IPS DF 6.9 (cell line): ENCODE results near the gene KIF26B.
"Not testable (repeated sequence)": the region's sequence is repeated elsewhere in the genome, so short reads cannot be mapped to it uniquely, and the experiment has no call there.

ENCODE experiments used
- DNase-seq: peaks from one replicate; pipeline ENCODE4 v3.0.0-alpha.2; 2013; ENCODE audit warnings: low read depth, low spot score
- H3K27ac ChIP-seq: one replicate; pipeline ENCODE4 v1.5.1; 2013; ENCODE audit warnings: low read length, control low read depth
- H3K27me3 ChIP-seq: 2 replicates; pipeline ENCODE4 v1.6.1; 2013; ENCODE audit warnings: mild to moderate bottlenecking, low read length; ENCODE audit not compliant: control insufficient read depth, insufficient read depth
- H3K36me3 ChIP-seq: 2 replicates; pipeline ENCODE4 v1.6.1; 2013; ENCODE audit warnings: low read length; ENCODE audit not compliant: control insufficient read depth, insufficient read depth
- H3K4me1 ChIP-seq: 2 replicates; pipeline ENCODE4 v1.6.1; 2013; ENCODE audit warnings: low read length; ENCODE audit not compliant: control insufficient read depth, insufficient read depth
- H3K4me3 ChIP-seq: 2 replicates; pipeline ENCODE4 v1.5.1; 2013; ENCODE audit warnings: mild to moderate bottlenecking, low read length
- H3K9me3 ChIP-seq: 2 replicates; pipeline ENCODE4 v1.6.1; 2013; ENCODE audit warnings: low read length, inconsistent platforms; ENCODE audit not compliant: control insufficient read depth, insufficient read depth
- WGBS: extraction: QIAGEN DNeasy Blood & Tissue Kit; methylation state at CpG from one replicate; pipeline ENCODE4 v1.1.7; 2013; ENCODE audit warnings: mixed read lengths, missing lambda C conversion rate; ENCODE audit not compliant: insufficient read length, insufficient coverage; 5-methylcytosine and 5-hydroxymethylcytosine counted together

Gene KIF26B

GRCh38 chr1:245397771-245398170 lies 243.0 kb downstream of the KIF26B start:
- no peaks in the 10 kb centered on the region; the same call in 1 of the 2 replicates for H3K4me1 ChIP-seq
- DNase-seq, result no peak
- no peaks in the 10 kb centered on the region for H3K36me3 ChIP-seq
- H3K4me3 ChIP-seq, result no peak overlapping the region
- H3K27ac ChIP-seq, result no peak overlapping the region
- no peaks in the 10 kb centered on the region for H3K9me3 ChIP-seq
- no peaks in the 10 kb centered on the region for H3K27me3 ChIP-seq
- no CpG with 5 or more reads among the region's 3 CpGs for WGBS

GRCh38 chr1:245398180-245398579 lies 243.4 kb downstream of the KIF26B start:
- H3K9me3 ChIP-seq, result no peaks in the 10 kb centered on the region
- H3K36me3 ChIP-seq, result no peaks in the 10 kb centered on the region
- H3K4me3 ChIP-seq, result no peak overlapping the region
- no peak overlapping the region for H3K27ac ChIP-seq
- no peak for DNase-seq
- no peaks in the 10 kb centered on the region for H3K27me3 ChIP-seq
- no peaks in the 10 kb centered on the region; the same call in 1 of the 2 replicates for H3K4me1 ChIP-seq
- WGBS, result no CpG with 5 or more reads among the region's 5 CpGs

- DNase-seq, result no peak
- Histone ChIP-seq H3K27ac (no peak overlapping the region), H3K36me3 (no peaks in the 10 kb centered on the region), H3K9me3 (no peaks in the 10 kb centered on the region), H3K27me3 (no peaks in the 10 kb centered on the region), H3K4me1 (peaks cover 1% of the 10 kb centered on the region; the same call in 1 of the 2 replicates), H3K4me3 (no peak overlapping the region)
- WGBS, result 100% methylated on average over 1 of the region's 7 CpGs
These were observed 247.2 kb downstream of the KIF26B start for GRCh38 chr1:245401881-245402587.

GRCh38 chr1:245402998-245403397 lies 248.2 kb downstream of the KIF26B start:
- not testable (repeated sequence) for H3K27me3 ChIP-seq, H3K4me3 ChIP-seq, H3K4me1 ChIP-seq, H3K9me3 ChIP-seq, DNase-seq, H3K36me3 ChIP-seq, H3K27ac ChIP-seq
- WGBS, result no CpG with 5 or more reads among the region's 4 CpGs

- Histone ChIP-seq H3K27me3 (no peaks in the 10 kb centered on the region), H3K9me3 (no peaks in the 10 kb centered on the region), H3K36me3 (no peaks in the 10 kb centered on the region), H3K27ac (no peak overlapping the region), H3K4me3 (no peak overlapping the region), H3K4me1 (peaks cover 1% of the 10 kb centered on the region; the same call in 1 of the 2 replicates)
- no CpG with 5 or more reads among the region's 1 CpG for WGBS
- DNase-seq, result no peak
These were observed 249.7 kb downstream of the KIF26B start for GRCh38 chr1:245404527-245404926.

- H3K36me3 ChIP-seq, result no peaks in the 10 kb centered on the region
- no peaks in the 10 kb centered on the region for H3K27me3 ChIP-seq
- no peak overlapping the region for H3K4me3 ChIP-seq
- no peak overlapping the region for H3K27ac ChIP-seq
- no peaks in the 10 kb centered on the region for H3K9me3 ChIP-seq
- DNase-seq, result no peak
- H3K4me1 ChIP-seq, result peaks cover 1% of the 10 kb centered on the region; the same call in 1 of the 2 replicates
- no CpG with 5 or more reads among the region's 4 CpGs for WGBS
These were observed 250.2 kb downstream of the KIF26B start for GRCh38 chr1:245404952-245405351.

GRCh38 chr1:245406426-245406825 lies 251.6 kb downstream of the KIF26B start:
- WGBS, result no CpG with 5 or more reads among the region's 2 CpGs
- no peak overlapping the region for H3K4me3 ChIP-seq
- H3K27me3 ChIP-seq, result no peaks in the 10 kb centered on the region
- no peak for DNase-seq
- H3K27ac ChIP-seq, result no peak overlapping the region
- H3K36me3 ChIP-seq, result no peaks in the 10 kb centered on the region
- H3K4me1 ChIP-seq, result peaks cover 1% of the 10 kb centered on the region; the same call in 1 of the 2 replicates
- no peaks in the 10 kb centered on the region for H3K9me3 ChIP-seq

- WGBS, result no CpG with 5 or more reads among the region's 2 CpGs
- H3K4me3 ChIP-seq, result no peak overlapping the region
- no peak overlapping the region for H3K27ac ChIP-seq
- 0 out of 2 replicates have a peak, but pooled peaks cover 1% of the 10 kb centered on the region for H3K4me1 ChIP-seq
- no peaks in the 10 kb centered on the region for H3K36me3 ChIP-seq
- no peaks in the 10 kb centered on the region for H3K9me3 ChIP-seq
- H3K27me3 ChIP-seq, result no peaks in the 10 kb centered on the region
- DNase-seq, result no peak
These were observed 253.2 kb downstream of the KIF26B start for GRCh38 chr1:245407983-245408382.

GRCh38 chr1:245409341-245410195 lies 254.8 kb downstream of the KIF26B start:
- DNase-seq, result no peak
- WGBS, result no CpG with 5 or more reads among the region's 9 CpGs
- Histone ChIP-seq H3K4me1 (no peaks in the 10 kb centered on the region), H3K27me3 (no peaks in the 10 kb centered on the region), H3K4me3 (no peak overlapping the region), H3K36me3 (no peaks in the 10 kb centered on the region), H3K27ac (no peak overlapping the region), H3K9me3 (no peaks in the 10 kb centered on the region)

GRCh38 chr1:245411245-245412036 lies 256.7 kb downstream of the KIF26B start:
- no peaks in the 10 kb centered on the region for H3K4me1 ChIP-seq
- H3K36me3 ChIP-seq, result no peaks in the 10 kb centered on the region
- no peak overlapping the region for H3K4me3 ChIP-seq
- no peak overlapping the region for H3K27ac ChIP-seq
- no peaks in the 10 kb centered on the region for H3K9me3 ChIP-seq
- DNase-seq, result no peak
- no CpG with 5 or more reads among the region's 14 CpGs for WGBS
- no peaks in the 10 kb centered on the region for H3K27me3 ChIP-seq
